DOHH2 (cell line): ENCODE results near the gene MZB1.

Source experiments
- H3F3A ChIP-seq: fragments of 200-600 bp; sonication (generic), shearing (Covaris generic); 2 replicates; pipeline ENCODE4 v1.6.0; 2016; ENCODE audit warnings: antibody characterized with exemption, mild to moderate bottlenecking; ENCODE audit not compliant: control insufficient read depth, insufficient read depth
- H3K27ac ChIP-seq: fragments of 200-600 bp; sonication (generic); 2 replicates; pipeline ENCODE4 v1.5.1; 2014; ENCODE audit warnings: low read depth, mild to moderate bottlenecking, low read length, moderate library complexity
- H3K27me3 ChIP-seq: fragments of 200-600 bp; sonication (generic); 2 replicates; pipeline ENCODE4 v1.6.1; 2014; ENCODE audit warnings: mild to moderate bottlenecking, low read length, mixed read lengths; ENCODE audit not compliant: control insufficient read depth
- H3K36me3 ChIP-seq: fragments of 200-600 bp; sonication (generic); 2 replicates; pipeline ENCODE4 v1.6.1; 2014; ENCODE audit warnings: mild to moderate bottlenecking, low read length, moderate library complexity, mixed read lengths; ENCODE audit not compliant: control insufficient read depth
- H3K4me1 ChIP-seq: fragments of 200-600 bp; sonication (generic); 2 replicates; pipeline ENCODE4 v1.6.1; 2014; ENCODE audit warnings: mild to moderate bottlenecking, low read length, mixed read lengths; ENCODE audit not compliant: control insufficient read depth
- H3K4me2 ChIP-seq: fragments of 200-600 bp; sonication (generic); 2 replicates; pipeline ENCODE4 v1.6.0; 2014; ENCODE audit warnings: mild to moderate bottlenecking, low read length, moderate library complexity
- H3K4me3 ChIP-seq: fragments of 200-600 bp; sonication (generic); 2 replicates; pipeline ENCODE4 v1.5.1; 2014; ENCODE audit warnings: mild to moderate bottlenecking, low read length, mixed read lengths
- H3K79me2 ChIP-seq: fragments of 200-600 bp; sonication (generic); 2 replicates; pipeline ENCODE4 v1.6.1; 2014; ENCODE audit warnings: mild to moderate bottlenecking, low read length, mixed read lengths; ENCODE audit not compliant: control insufficient read depth
- H3K9me2 ChIP-seq: fragments of 200-600 bp; sonication (generic); replicated peaks from 2 replicates; pipeline ENCODE4 v1.6.1; 2014; ENCODE audit warnings: mild to moderate bottlenecking, low read length, mixed read lengths; ENCODE audit not compliant: control insufficient read depth
- H3K9me3 ChIP-seq: fragments of 200-600 bp; sonication (generic); 2 replicates; pipeline ENCODE4 v1.6.1; 2014; ENCODE audit warnings: antibody characterized with exemption, low read length, mixed read lengths; ENCODE audit not compliant: control insufficient read depth, insufficient read depth
- H4K20me1 ChIP-seq: fragments of 200-600 bp; sonication (generic); 2 replicates; pipeline ENCODE4 v1.6.0; 2014; ENCODE audit warnings: low read depth, mild to moderate bottlenecking, antibody characterized with exemption, low read length, moderate library complexity; ENCODE audit not compliant: control insufficient read depth, insufficient read depth
- EZH2phosphoT487 ChIP-seq: fragments of 200-600 bp; sonication (generic); IDR thresholded peaks from 2 replicates; pipeline ENCODE4 v1.6.1; 2017; ENCODE audit warnings: borderline replicate concordance, mild to moderate bottlenecking, antibody characterized with exemption, low read length, moderate library complexity, mixed read lengths
- TF ChIP-seq, protein P1 (sequence below): fragments of 200-600 bp; sonication (generic); IDR thresholded peaks from one replicate; pipeline ENCODE4 v1.5.1; 2014; ENCODE audit warnings: antibody characterized with exemption, mild to moderate bottlenecking, low read depth, low read length; ENCODE audit not compliant: poor library complexity, severe bottlenecking

The MZB1 gene

DNA sequence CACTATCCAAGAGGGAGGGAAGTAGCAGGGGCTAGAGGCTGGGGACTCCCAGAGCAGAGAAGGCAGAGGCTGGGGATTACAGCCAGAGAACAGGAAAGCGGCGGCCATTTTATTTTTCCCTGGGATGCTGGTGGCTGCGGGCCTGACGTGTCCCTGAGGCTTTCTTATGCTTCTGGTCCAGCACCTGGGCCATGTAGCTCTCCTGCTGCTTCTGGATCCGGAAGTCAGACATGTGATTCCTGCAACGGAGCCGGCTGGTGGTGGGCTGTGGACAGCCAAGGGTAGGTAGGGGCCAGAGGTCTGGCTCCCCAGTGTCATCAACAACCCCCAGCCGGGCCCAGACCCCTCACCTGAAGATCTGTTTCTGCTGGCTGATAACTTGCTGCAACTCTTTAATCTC, 7.0 kb upstream of the MZB1 start:
- Histone ChIP-seq H3K27me3 (no peaks in the 10 kb centered on the region), H4K20me1 (no peaks in the 10 kb centered on the region), H3K4me1 (peaks cover 40% of the 10 kb centered on the region), H3K4me3 (no peak overlapping the region), H3F3A (peaks cover 8% of the 10 kb centered on the region), H3K27ac (no peak overlapping the region), H3K4me2 (no peak overlapping the region), H3K36me3 (peaks cover 40% of the 10 kb centered on the region), H3K9me2 (no peaks in the 10 kb centered on the region), H3K79me2 (peaks cover 42% of the 10 kb centered on the region), H3K9me3 (no peaks in the 10 kb centered on the region)
- TF ChIP-seq EZH2phosphoT487: no peak
- TF ChIP-seq, protein P1, sequence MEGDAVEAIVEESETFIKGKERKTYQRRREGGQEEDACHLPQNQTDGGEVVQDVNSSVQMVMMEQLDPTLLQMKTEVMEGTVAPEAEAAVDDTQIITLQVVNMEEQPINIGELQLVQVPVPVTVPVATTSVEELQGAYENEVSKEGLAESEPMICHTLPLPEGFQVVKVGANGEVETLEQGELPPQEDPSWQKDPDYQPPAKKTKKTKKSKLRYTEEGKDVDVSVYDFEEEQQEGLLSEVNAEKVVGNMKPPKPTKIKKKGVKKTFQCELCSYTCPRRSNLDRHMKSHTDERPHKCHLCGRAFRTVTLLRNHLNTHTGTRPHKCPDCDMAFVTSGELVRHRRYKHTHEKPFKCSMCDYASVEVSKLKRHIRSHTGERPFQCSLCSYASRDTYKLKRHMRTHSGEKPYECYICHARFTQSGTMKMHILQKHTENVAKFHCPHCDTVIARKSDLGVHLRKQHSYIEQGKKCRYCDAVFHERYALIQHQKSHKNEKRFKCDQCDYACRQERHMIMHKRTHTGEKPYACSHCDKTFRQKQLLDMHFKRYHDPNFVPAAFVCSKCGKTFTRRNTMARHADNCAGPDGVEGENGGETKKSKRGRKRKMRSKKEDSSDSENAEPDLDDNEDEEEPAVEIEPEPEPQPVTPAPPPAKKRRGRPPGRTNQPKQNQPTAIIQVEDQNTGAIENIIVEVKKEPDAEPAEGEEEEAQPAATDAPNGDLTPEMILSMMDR: no peak

DNA sequence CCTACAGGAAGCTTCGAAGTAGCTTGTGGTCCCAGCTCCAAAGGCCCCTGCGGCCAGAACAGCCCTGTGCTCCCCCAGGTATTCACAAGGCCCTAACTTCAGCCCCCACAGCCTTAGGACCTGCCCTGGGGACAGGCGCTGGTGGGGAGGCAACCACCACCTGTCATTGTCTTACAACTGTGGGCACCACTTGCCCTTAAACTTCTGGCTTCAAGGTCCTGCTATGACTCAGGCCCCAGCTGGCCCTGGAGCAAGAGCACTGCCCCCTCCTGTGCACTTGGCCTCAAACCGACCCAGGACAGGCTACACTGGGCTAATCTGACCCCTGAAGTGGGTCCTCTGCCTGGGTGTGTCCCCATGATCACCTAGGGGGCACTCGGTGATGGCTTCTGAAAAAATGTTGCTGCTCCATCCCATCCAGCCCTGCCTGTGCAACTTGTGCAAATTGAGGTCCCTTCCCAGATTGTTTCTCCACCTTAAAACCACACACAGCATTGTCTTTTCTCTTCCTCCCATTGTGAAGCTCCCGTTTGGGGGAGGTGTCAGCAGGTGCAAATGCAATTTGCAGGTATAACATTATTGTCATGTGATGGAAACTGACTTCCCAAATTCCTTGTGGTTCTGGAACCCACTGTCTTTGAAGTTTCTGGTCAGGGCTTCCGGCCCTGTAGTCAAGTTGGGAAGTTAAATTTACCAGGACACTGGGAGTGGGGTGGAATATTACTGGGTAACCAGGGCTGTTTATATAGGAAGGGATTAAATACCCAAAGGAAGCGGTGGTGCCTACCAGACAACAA, 6.3 kb upstream of the MZB1 start:
- H3K4me2 ChIP-seq: peak overlapping the region; percentile 99; the same call in 1 of the 2 replicates

GRCh38 chr5:139394654-139395566, 5.2 kb upstream of the MZB1 start, which contains the start of gene PROB1:
Gene PROB1, minus strand, starts transcription at chr5:139395104. Its CDS starts 23 bp downstream, at chr5:139395081.
- H4K20me1 ChIP-seq: no peaks in the 10 kb centered on the region
- H3K27me3 ChIP-seq: no peaks in the 10 kb centered on the region
- peaks cover 58% of the 10 kb centered on the region for H3K4me1 ChIP-seq
- peaks cover 60% of the 10 kb centered on the region for H3K79me2 ChIP-seq
- 0 out of 2 replicates have a peak within 1 kb of the TSS, but pooled peaks have one; percentile 99 for H3K27ac ChIP-seq
- H3K4me2 ChIP-seq: peak within 1 kb of the TSS; percentile 99
- peaks cover 19% of the 10 kb centered on the region for H3F3A ChIP-seq
- no peaks in the 10 kb centered on the region for H3K9me2 ChIP-seq
- H3K36me3 ChIP-seq: peaks cover 57% of the 10 kb centered on the region
- TF ChIP-seq EZH2phosphoT487: no peak
- TF ChIP-seq, protein P1: no peak
- H3K4me3 ChIP-seq: peak within 1 kb of the TSS; percentile 99
- no peaks in the 10 kb centered on the region for H3K9me3 ChIP-seq

More for the DNA sequence above, 6.3 kb upstream of the MZB1 start:
- TF ChIP-seq, protein P1: no peak
- TF ChIP-seq EZH2phosphoT487: no peak
- Histone ChIP-seq H3F3A (peaks cover 9% of the 10 kb centered on the region), H3K4me3 (no peak overlapping the region), H3K9me3 (no peaks in the 10 kb centered on the region), H4K20me1 (no peaks in the 10 kb centered on the region), H3K27ac (no peak overlapping the region), H3K79me2 (peaks cover 48% of the 10 kb centered on the region), H3K9me2 (no peaks in the 10 kb centered on the region), H3K36me3 (peaks cover 46% of the 10 kb centered on the region), H3K27me3 (no peaks in the 10 kb centered on the region), H3K4me1 (peaks cover 46% of the 10 kb centered on the region)
